ENCODE measurements around the gene CIRBP. TPM values are rescaled to one million over a fixed set of nuclear protein-coding genes. Genes with fewer than 3 reads are reported as not detected.

CIRBP gene
- total RNA-seq, 1 donor from 2014 or later = 174 TPM

Other genes starting within 250 kb of the CIRBP start
- 63.4 and 114 TPM in 2 replicates for gene TMEM259, start 248.2 kb upstream of the CIRBP start, total RNA-seq
- not detected in 2 replicates for gene RNU6-2, start 247.8 kb upstream of the CIRBP start, total RNA-seq
- gene CNN2, start 242.7 kb upstream of the CIRBP start, total RNA-seq = 312 and 501 TPM in 2 replicates
- gene ABCA7, start 229.2 kb upstream of the CIRBP start, total RNA-seq = 15.6 and 24.6 TPM in 2 replicates
- 8.3 and 13.4 TPM in 2 replicates for gene ARHGAP45, start 202.2 kb upstream of the CIRBP start, total RNA-seq
- gene POLR2E, start 174.0 kb upstream of the CIRBP start, total RNA-seq = 101 and 168 TPM in 2 replicates
- 205 and 337 TPM in 2 replicates for gene GPX4, start 165.3 kb upstream of the CIRBP start, total RNA-seq
- gene SBNO2, start 95.1 kb upstream of the CIRBP start, total RNA-seq = 40.5 and 113 TPM in 2 replicates
- gene STK11, start 63.6 kb upstream of the CIRBP start, total RNA-seq = 113 and 140 TPM in 2 replicates
- 0.87 and 4.3 TPM in 2 replicates for gene CBARP, start 31.3 kb upstream of the CIRBP start, total RNA-seq
- gene ATP5F1D, start 27.6 kb upstream of the CIRBP start, total RNA-seq = 29.0 and 29.2 TPM in 2 replicates
- 12.2 and 44.9 TPM in 2 replicates for gene MIDN, start 20.7 kb upstream of the CIRBP start, total RNA-seq
- gene FAM174C, start 6.2 kb downstream of the CIRBP start, total RNA-seq = 13.9 and 21.5 TPM in 2 replicates
- gene EFNA2, start 16.5 kb downstream of the CIRBP start, total RNA-seq = 0.10 TPM in 1 of 2 replicates, not detected in the other
- 56.8 and 70.2 TPM in 2 replicates for gene NDUFS7, start 114.6 kb downstream of the CIRBP start, total RNA-seq
- 13.4 and 15.4 TPM in 2 replicates for gene GAMT, start 132.2 kb downstream of the CIRBP start, total RNA-seq
- gene DAZAP1, start 138.3 kb downstream of the CIRBP start, total RNA-seq = 49.2 and 96.9 TPM in 2 replicates
- 442 and 500 TPM in 2 replicates for gene RPS15, start 169.1 kb downstream of the CIRBP start, total RNA-seq
- 0.05 TPM in 1 of 2 replicates, not detected in the other for gene APC2, start 180.8 kb downstream of the CIRBP start, total RNA-seq
- gene C19orf25, start 209.9 kb downstream of the CIRBP start, total RNA-seq = 26.4 and 31.4 TPM in 2 replicates
- gene PCSK4, start 221.0 kb downstream of the CIRBP start, total RNA-seq = 1.6 and 4.9 TPM in 2 replicates
- gene REEP6, start 221.8 kb downstream of the CIRBP start, total RNA-seq = 4.9 and 8.7 TPM in 2 replicates
- gene ADAMTSL5, start 243.7 kb downstream of the CIRBP start, total RNA-seq = 2.1 and 5.0 TPM in 2 replicates